ENCODE data around the gene ZNF609. TPM values are rescaled to one million over a fixed set of nuclear protein-coding genes. Genes with fewer than 3 reads are reported as not detected.

ZNF609 gene
- total RNA-seq, 4 donors from 2014 or later: 19.4 to 30.5 (median 21.1) TPM

DNA sequence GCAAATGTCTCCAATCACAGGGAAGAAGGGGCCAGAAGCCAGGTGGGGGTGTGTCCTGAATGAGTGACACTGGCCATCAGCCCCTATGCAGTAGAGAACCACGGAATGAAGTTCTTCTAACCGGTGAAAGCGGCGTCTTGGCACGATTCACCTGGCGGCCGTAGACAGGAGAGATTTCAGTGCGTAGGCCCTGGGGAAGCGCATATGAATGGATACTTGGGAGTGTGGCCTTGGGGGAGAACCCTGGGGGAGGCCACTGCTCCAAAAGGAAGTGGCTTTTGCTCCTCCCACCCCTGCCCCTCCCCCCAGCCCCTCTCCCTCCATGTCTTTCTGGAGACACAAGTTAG, 271.4 kb downstream of the ZNF609 start:
- DNase-seq (ENCODE audit: low spot score in 2 of 2): no peak
- intact Hi-C loops (cut with DNase I; ENCODE audit: low total_unique reads): loop anchor here (1.0 to 10.0 kb wide), 3 partner anchors 77 to 313 kb away; partner anchors contain the start of gene SLC51B
- H3K4me3 ChIP-seq (ENCODE audit: low read depth, poor library complexity, severe bottlenecking): no peak overlapping the region
- 50 to 56% methylated on average over 9 of the region's 9 CpGs for WGBS, 2 donors
- TF ChIP-seq, protein P1, sequence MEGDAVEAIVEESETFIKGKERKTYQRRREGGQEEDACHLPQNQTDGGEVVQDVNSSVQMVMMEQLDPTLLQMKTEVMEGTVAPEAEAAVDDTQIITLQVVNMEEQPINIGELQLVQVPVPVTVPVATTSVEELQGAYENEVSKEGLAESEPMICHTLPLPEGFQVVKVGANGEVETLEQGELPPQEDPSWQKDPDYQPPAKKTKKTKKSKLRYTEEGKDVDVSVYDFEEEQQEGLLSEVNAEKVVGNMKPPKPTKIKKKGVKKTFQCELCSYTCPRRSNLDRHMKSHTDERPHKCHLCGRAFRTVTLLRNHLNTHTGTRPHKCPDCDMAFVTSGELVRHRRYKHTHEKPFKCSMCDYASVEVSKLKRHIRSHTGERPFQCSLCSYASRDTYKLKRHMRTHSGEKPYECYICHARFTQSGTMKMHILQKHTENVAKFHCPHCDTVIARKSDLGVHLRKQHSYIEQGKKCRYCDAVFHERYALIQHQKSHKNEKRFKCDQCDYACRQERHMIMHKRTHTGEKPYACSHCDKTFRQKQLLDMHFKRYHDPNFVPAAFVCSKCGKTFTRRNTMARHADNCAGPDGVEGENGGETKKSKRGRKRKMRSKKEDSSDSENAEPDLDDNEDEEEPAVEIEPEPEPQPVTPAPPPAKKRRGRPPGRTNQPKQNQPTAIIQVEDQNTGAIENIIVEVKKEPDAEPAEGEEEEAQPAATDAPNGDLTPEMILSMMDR (IDR thresholded peaks at IDR 0.05): no peak
- no peak for TF ChIP-seq POLR2A (IDR thresholded peaks at IDR 0.05)

DNA sequence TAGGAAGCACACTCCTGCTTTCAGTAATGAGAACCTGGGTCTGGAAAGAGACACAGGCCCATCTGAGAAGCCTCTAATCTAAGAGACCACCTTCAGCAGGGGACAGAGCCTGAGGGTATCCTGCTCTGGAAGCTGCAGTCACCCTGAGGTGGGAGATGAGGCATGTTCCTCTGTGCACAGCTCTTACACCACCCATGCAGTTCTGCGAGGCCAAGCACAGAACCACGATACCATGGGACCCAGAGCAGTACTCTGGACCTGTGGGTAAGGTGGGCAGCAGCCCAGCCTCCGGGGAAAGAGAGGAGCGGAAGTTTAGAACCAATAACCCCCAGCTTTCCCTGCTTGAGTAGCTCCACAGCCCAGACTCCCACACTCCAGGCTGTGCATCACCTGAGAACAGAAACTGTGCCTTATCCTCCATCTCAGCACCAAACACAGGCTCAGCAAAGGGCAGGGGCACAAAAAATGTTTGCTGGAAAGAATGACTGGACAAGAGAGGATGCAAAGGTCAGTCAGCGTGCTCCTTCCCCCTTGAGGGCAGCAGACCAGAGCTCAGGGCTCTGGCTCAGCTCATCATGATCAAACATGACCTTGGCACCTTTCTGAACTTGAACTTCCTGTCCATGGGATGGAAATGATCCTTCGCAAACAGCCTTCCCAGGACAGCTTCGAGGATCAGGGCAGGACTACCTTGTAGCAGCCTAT, 271.9 kb downstream of the ZNF609 start:
- WGBS, 2 donors: 81 to 86% methylated on average over 7 of the region's 7 CpGs
- DNase-seq (ENCODE audit: low spot score in 2 of 2): no peak
- TF ChIP-seq POLR2A (IDR thresholded peaks at IDR 0.05): no peak
- TF ChIP-seq, protein P1 (IDR thresholded peaks at IDR 0.05): peak in 1 of 3 donors; percentile 85
- no peak overlapping the region for H3K4me3 ChIP-seq (ENCODE audit: low read depth, poor library complexity, severe bottlenecking)
- intact Hi-C loops (cut with DNase I; ENCODE audit: low total_unique reads): loop anchor here (1.0 to 10.0 kb wide), 2 partner anchors 76 to 312 kb away; partner anchors contain the start of gene SLC51B

Other genes with a start within 250 kb of the ZNF609 start
- 10 to 100 TPM; 11.9 to 16.7 (median 14.1) TPM for gene CSNK1G1, start 104.4 kb upstream of the ZNF609 start, total RNA-seq
- gene PCLAF, start 79.1 kb upstream of the ZNF609 start, total RNA-seq: 1 to 10 TPM in 3 of 4 donors, not detected in 1; 1.2 to 2.2 (median 1.6) TPM
- gene TRIP4, start 72.7 kb upstream of the ZNF609 start, total RNA-seq: 10 to 100 TPM in 3 of 4 donors, 1 to 10 TPM in 1; 9.7 to 13.8 (median 13.1) TPM

All from lower leg skin (tissue), 4 donors.